Mesenchymal stem cell (in vitro differentiated cells and primary cell): Measurements from ENCODE around the gene ADRB2.

Source experiments
- DNase-seq: peaks from one replicate; pipeline ENCODE4 v3.0.0-alpha.2; 2013
- H2AFZ ChIP-seq: one replicate; pipeline ENCODE4 v1.6.1; 2013; ENCODE audit warnings: low read depth, mild to moderate bottlenecking, control low read depth, inconsistent platforms, low read length, moderate library complexity
- H2AK5ac ChIP-seq: 2 replicates; pipeline ENCODE4 v1.6.1; 2013; ENCODE audit warnings: low read length, moderate library complexity, mild to moderate bottlenecking, inconsistent platforms; ENCODE audit not compliant: severe bottlenecking
- H2BK120ac ChIP-seq: one replicate; pipeline ENCODE4 v1.6.1; 2013; ENCODE audit warnings: low read depth, mild to moderate bottlenecking, inconsistent platforms, low read length, moderate library complexity
- H2BK12ac ChIP-seq, 2 experiments: one replicate each; pipeline ENCODE4 v1.6.1; 2013; ENCODE audit warnings: inconsistent platforms in 2 of 2, low read length in 2 of 2, mild to moderate bottlenecking in 2 of 2, moderate library complexity in 2 of 2, control low read depth in 1 of 2
- H2BK15ac ChIP-seq: one replicate; pipeline ENCODE4 v1.6.1; 2013; ENCODE audit warnings: mild to moderate bottlenecking, low read depth, inconsistent platforms; ENCODE audit not compliant: poor library complexity, severe bottlenecking
- H2BK5ac ChIP-seq: 2 replicates; pipeline ENCODE4 v1.6.1; 2013; ENCODE audit warnings: low read depth, mild to moderate bottlenecking, low read length, control low read depth, inconsistent platforms; ENCODE audit not compliant: poor library complexity, severe bottlenecking
- H3K14ac ChIP-seq, 2 experiments: one replicate each; pipeline ENCODE4 v1.6.1; 2013; ENCODE audit warnings: inconsistent platforms in 2 of 2, low read length in 2 of 2, control low read depth in 1 of 2, mild to moderate bottlenecking in 1 of 2, moderate library complexity in 1 of 2
- H3K18ac ChIP-seq, 2 experiments: one replicate each; pipeline ENCODE4 v1.6.1; 2013; ENCODE audit warnings: inconsistent platforms in 2 of 2, low read length in 2 of 2, control low read depth in 1 of 2, low read depth in 1 of 2, mild to moderate bottlenecking in 1 of 2
- H3K23ac ChIP-seq, 2 experiments: one replicate each; pipeline ENCODE4 v1.6.1; 2013; ENCODE audit warnings: inconsistent platforms in 2 of 2, low read length in 2 of 2, mild to moderate bottlenecking in 2 of 2, moderate library complexity in 2 of 2, control low read depth in 1 of 2
- H3K27ac ChIP-seq: 2 replicates; pipeline ENCODE4 v1.5.1; 2013; ENCODE audit warnings: mild to moderate bottlenecking, moderate library complexity, low read length, control low read depth, inconsistent platforms; ENCODE audit not compliant: poor library complexity, severe bottlenecking
- H3K27me3 ChIP-seq, 2 experiments: 2 replicates each; pipeline versions ENCODE4 v1.6.1 to v1.7.0; 2013; ENCODE audit warnings: low read length in 2 of 2, mild to moderate bottlenecking in 2 of 2, moderate library complexity in 2 of 2, control low read depth in 1 of 2, inconsistent platforms in 1 of 2; ENCODE audit not compliant: control insufficient read depth in 1 of 2, insufficient read depth in 1 of 2
- H3K36me3 ChIP-seq, 2 experiments: 2 replicates each; pipeline versions ENCODE4 v1.6.1 to v1.7.0; 2013; ENCODE audit warnings: low read length in 2 of 2, control low read depth in 1 of 2, inconsistent platforms in 1 of 2, low read depth in 1 of 2, mild to moderate bottlenecking in 1 of 2; ENCODE audit not compliant: insufficient read depth in 2 of 2, control insufficient read depth in 1 of 2
- H3K4ac ChIP-seq, 2 experiments: one replicate each; pipeline ENCODE4 v1.6.1; 2013; ENCODE audit warnings: inconsistent platforms in 2 of 2, low read length in 2 of 2, mild to moderate bottlenecking in 2 of 2, moderate library complexity in 2 of 2, control low read depth in 1 of 2, low read depth in 1 of 2
- H3K4me1 ChIP-seq: 2 replicates; pipeline ENCODE4 v1.6.1; 2013; ENCODE audit warnings: low read depth, low read length, control low read depth; ENCODE audit not compliant: control insufficient read depth, insufficient read depth
- H3K4me2 ChIP-seq: 2 replicates; pipeline ENCODE4 v1.6.1; 2013; ENCODE audit warnings: low read length, mild to moderate bottlenecking, inconsistent platforms; ENCODE audit not compliant: poor library complexity, severe bottlenecking
- H3K4me3 ChIP-seq, 2 experiments: 2 replicates each; pipeline versions ENCODE4 v1.5.1 to v1.7.0; 2013; ENCODE audit warnings: low read length in 2 of 2, mild to moderate bottlenecking in 2 of 2, control low read depth in 1 of 2, low read depth in 1 of 2; ENCODE audit not compliant: insufficient read depth in 1 of 2
- H3K79me1 ChIP-seq: replicated peaks from 2 replicates; pipeline ENCODE4 v1.6.1; 2013; ENCODE audit warnings: mild to moderate bottlenecking, control low read depth, low read length, inconsistent platforms; ENCODE audit not compliant: poor library complexity, severe bottlenecking
- H3K9ac ChIP-seq: 2 replicates; pipeline ENCODE4 v1.7.0; 2013; ENCODE audit warnings: mild to moderate bottlenecking, low read length, moderate library complexity
- H3K9me3 ChIP-seq: 2 replicates; pipeline ENCODE4 v1.7.0; 2013; ENCODE audit warnings: mild to moderate bottlenecking, low read length; ENCODE audit not compliant: control insufficient read depth
- H4K8ac ChIP-seq: one replicate; pipeline ENCODE4 v1.6.1; 2013; ENCODE audit warnings: inconsistent platforms, mild to moderate bottlenecking, low read length, moderate library complexity
- H4K91ac ChIP-seq: one replicate; pipeline ENCODE4 v1.6.1; 2013; ENCODE audit warnings: mild to moderate bottlenecking, low read length, inconsistent platforms
- WGBS: methylation state at CpG from one replicate; pipeline ENCODE4 v1.1.7; 2013; ENCODE audit warnings: mixed read lengths; 5-methylcytosine and 5-hydroxymethylcytosine counted together

ADRB2 gene

GRCh38 chr5:148842161-148842560 is 15.8 kb downstream of the ADRB2 start:
- no peak overlapping the region for H4K91ac ChIP-seq
- no peak overlapping the region for H2BK5ac ChIP-seq
- no peak overlapping the region for H3K27ac ChIP-seq
- H2BK120ac ChIP-seq, result no peak overlapping the region
- WGBS, result 98% methylated on average over 2 of the region's 2 CpGs
- no peak overlapping the region for H3K9ac ChIP-seq
- H3K79me1 ChIP-seq, result no peaks in the 10 kb centered on the region
- no peaks in the 10 kb centered on the region for H3K27me3 ChIP-seq
- no peak overlapping the region for H3K14ac ChIP-seq
- H2AFZ ChIP-seq, result no peak overlapping the region
- no peak for DNase-seq
- H3K4me3 ChIP-seq, result no peak overlapping the region
- no peak overlapping the region for H2BK12ac ChIP-seq
- H2AK5ac ChIP-seq, result no peak overlapping the region
- H3K4me1 ChIP-seq, result peaks cover 1% of the 10 kb centered on the region
- H2BK15ac ChIP-seq, result no peak overlapping the region
- no peaks in the 10 kb centered on the region for H3K9me3 ChIP-seq
- no peak overlapping the region for H3K4ac ChIP-seq
- no peak overlapping the region for H3K23ac ChIP-seq
- H4K8ac ChIP-seq, result no peak overlapping the region
- H3K36me3 ChIP-seq, result no peaks in the 10 kb centered on the region
- H3K18ac ChIP-seq, result no peak overlapping the region
- H3K4me2 ChIP-seq, result no peak overlapping the region

- 58% methylated on average over 10 of the region's 10 CpGs for WGBS
- H3K4me3 ChIP-seq, result peak overlapping the region in 1 of 2 experiments; percentile 44
- H3K23ac ChIP-seq, result no peak overlapping the region
- H3K4ac ChIP-seq, result peak overlapping the region in 1 of 2 experiments; percentile 46
- peak overlapping the region; percentile 52 for H2BK15ac ChIP-seq
- peaks cover 1% of the 10 kb centered on the region for H3K4me1 ChIP-seq
- no peak overlapping the region for H3K4me2 ChIP-seq
- H3K18ac ChIP-seq, result peak overlapping the region in 1 of 2 experiments; percentile 58
- H3K79me1 ChIP-seq, result no peaks in the 10 kb centered on the region
- H2BK12ac ChIP-seq, result peak overlapping the region; percentile 7 to 8
- no peaks in the 10 kb centered on the region for H3K27me3 ChIP-seq
- no peak overlapping the region for H4K91ac ChIP-seq
- H2AK5ac ChIP-seq, result no peak overlapping the region
- H2BK5ac ChIP-seq, result no peak overlapping the region
- H4K8ac ChIP-seq, result peak overlapping the region; percentile 12
- H3K9me3 ChIP-seq, result no peaks in the 10 kb centered on the region
- H3K36me3 ChIP-seq, result no peaks in the 10 kb centered on the region
- no peak overlapping the region for H2AFZ ChIP-seq
- peak; percentile 61 for DNase-seq
- H3K27ac ChIP-seq, result no peak overlapping the region
- peak overlapping the region; percentile 22 for H3K9ac ChIP-seq
- peak overlapping the region; percentile 82 for H2BK120ac ChIP-seq
- H3K14ac ChIP-seq, result peak overlapping the region in 1 of 2 experiments; percentile 8
Observed at GRCh38 chr5:148843510-148844318, 17.3 kb downstream of the ADRB2 start.

GRCh38 chr5:148844433-148845280 is 18.2 kb downstream of the ADRB2 start:
- Histone ChIP-seq H3K4me1 (peaks cover 1% of the 10 kb centered on the region), H2BK12ac (peak overlapping the region in 1 of 2 experiments; percentile 68), H3K23ac (no peak overlapping the region), H4K8ac (no peak overlapping the region), H2AFZ (no peak overlapping the region), H2BK5ac (no peak overlapping the region), H2BK120ac (no peak overlapping the region), H4K91ac (no peak overlapping the region), H2AK5ac (no peak overlapping the region), H3K9ac (no peak overlapping the region), H3K4me3 (no peak overlapping the region), H3K9me3 (no peaks in the 10 kb centered on the region), H3K79me1 (no peaks in the 10 kb centered on the region), H3K4ac (peak overlapping the region in 1 of 2 experiments; percentile 35), H2BK15ac (no peak overlapping the region), H3K27me3 (no peaks in the 10 kb centered on the region), H3K4me2 (no peak overlapping the region), H3K18ac (no peak overlapping the region), H3K27ac (no peak overlapping the region), H3K14ac (no peak overlapping the region), H3K36me3 (no peaks in the 10 kb centered on the region)
- WGBS, result 91% methylated on average over 6 of the region's 7 CpGs
- DNase-seq, result no peak

- Histone ChIP-seq H3K27ac (no peak overlapping the region), H3K4ac (no peak overlapping the region), H4K91ac (no peak overlapping the region), H3K36me3 (no peaks in the 10 kb centered on the region), H2BK120ac (no peak overlapping the region), H3K4me1 (peaks cover 1% of the 10 kb centered on the region), H2BK12ac (no peak overlapping the region), H3K9me3 (no peaks in the 10 kb centered on the region), H2BK15ac (no peak overlapping the region), H3K9ac (no peak overlapping the region), H3K23ac (no peak overlapping the region), H3K27me3 (peaks cover 0 to 4% of the 10 kb centered on the region in 2 experiments), H3K14ac (no peak overlapping the region), H3K4me2 (no peak overlapping the region), H3K79me1 (no peaks in the 10 kb centered on the region), H3K18ac (no peak overlapping the region), H2BK5ac (no peak overlapping the region), H2AK5ac (no peak overlapping the region), H3K4me3 (no peak overlapping the region), H4K8ac (no peak overlapping the region), H2AFZ (no peak overlapping the region)
- DNase-seq, result peak; percentile 51
Observed at GRCh38 chr5:148846930-148847329, 20.5 kb downstream of the ADRB2 start.
